ACC112 (cell line): ENCODE data around the gene ILKAP.

Source experiments
- H2AFZ ChIP-seq: fragments of 200-600 bp; sonication (generic); one replicate; pipeline ENCODE4 v1.6.0; 2017; ENCODE audit warnings: antibody characterized with exemption, low read length; ENCODE audit not compliant: unreplicated experiment
- H3K27ac ChIP-seq: fragments of 200-600 bp; sonication (generic); 2 replicates; pipeline ENCODE4 v1.5.1; 2014; ENCODE audit warnings: low read depth, mild to moderate bottlenecking, antibody characterized with exemption, low read length, moderate library complexity
- H3K27me3 ChIP-seq: fragments of 200-600 bp; sonication (generic); 2 replicates; pipeline ENCODE4 v1.6.1; 2014; ENCODE audit warnings: mild to moderate bottlenecking, antibody characterized with exemption, low read length, moderate library complexity, mixed read lengths; ENCODE audit not compliant: insufficient read depth
- H3K36me3 ChIP-seq: fragments of 200-600 bp; sonication (generic); 2 replicates; pipeline ENCODE4 v1.6.1; 2016; ENCODE audit warnings: mild to moderate bottlenecking, antibody characterized with exemption, low read length, moderate library complexity, mixed read lengths; ENCODE audit not compliant: insufficient read depth
- H3K4me1 ChIP-seq: fragments of 200-600 bp; sonication (generic); one replicate; pipeline ENCODE4 v1.6.1; 2016; ENCODE audit warnings: low read length, mixed read lengths; ENCODE audit not compliant: insufficient read depth, unreplicated experiment, control insufficient read depth
- H3K4me3 ChIP-seq: fragments of 200-600 bp; sonication (generic); 2 replicates; pipeline ENCODE4 v1.5.1; 2014; ENCODE audit warnings: mild to moderate bottlenecking, low read depth, low read length
- H3K79me2 ChIP-seq: fragments of 200-600 bp; sonication (generic); one replicate; pipeline ENCODE4 v1.6.0; 2016; ENCODE audit warnings: low read length; ENCODE audit not compliant: control insufficient read depth, unreplicated experiment, insufficient read depth

Gene ILKAP

DNA sequence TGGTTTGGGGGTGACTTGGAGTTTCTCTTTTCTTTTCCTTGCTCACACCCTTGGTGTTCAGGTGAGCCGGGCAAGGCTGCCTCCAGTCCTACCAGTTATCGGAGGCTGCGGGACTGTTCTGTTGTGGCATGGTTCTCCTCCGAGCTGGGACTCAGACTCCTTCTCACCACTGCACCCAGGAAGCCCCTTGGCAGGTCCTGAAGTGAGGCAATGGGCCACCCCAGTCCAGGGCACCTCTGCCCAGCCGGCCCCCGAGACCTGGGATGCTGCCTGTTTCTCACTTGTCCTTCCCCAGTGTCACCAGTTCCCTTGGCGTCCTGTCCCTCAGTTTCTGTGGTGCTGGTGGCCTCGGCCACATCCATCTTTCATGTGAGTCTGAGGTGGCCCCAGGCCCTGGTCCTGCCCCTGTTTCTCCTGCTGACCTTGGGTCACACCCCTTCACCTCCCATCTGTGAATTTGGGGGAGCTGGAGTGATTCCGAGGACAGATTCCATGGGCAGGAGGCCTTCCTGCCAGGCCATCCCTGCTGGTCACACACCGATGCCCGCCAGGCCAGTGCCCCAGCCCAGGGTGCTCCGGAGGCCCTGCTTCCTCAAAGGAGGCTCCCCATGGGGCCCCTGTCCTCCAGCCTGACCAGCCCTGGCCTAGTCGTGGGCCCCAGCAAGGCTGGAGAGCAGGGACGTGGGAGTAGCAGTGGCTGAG, 71.6 kb downstream of the ILKAP start:
- Histone ChIP-seq H3K36me3 (no peaks in the 10 kb centered on the region), H3K27ac (no peak overlapping the region), H3K79me2 (no peaks in the 10 kb centered on the region), H2AFZ (no peak overlapping the region), H3K4me1 (peaks cover 2% of the 10 kb centered on the region), H3K4me3 (no peak overlapping the region), H3K27me3 (no peaks in the 10 kb centered on the region)

DNA sequence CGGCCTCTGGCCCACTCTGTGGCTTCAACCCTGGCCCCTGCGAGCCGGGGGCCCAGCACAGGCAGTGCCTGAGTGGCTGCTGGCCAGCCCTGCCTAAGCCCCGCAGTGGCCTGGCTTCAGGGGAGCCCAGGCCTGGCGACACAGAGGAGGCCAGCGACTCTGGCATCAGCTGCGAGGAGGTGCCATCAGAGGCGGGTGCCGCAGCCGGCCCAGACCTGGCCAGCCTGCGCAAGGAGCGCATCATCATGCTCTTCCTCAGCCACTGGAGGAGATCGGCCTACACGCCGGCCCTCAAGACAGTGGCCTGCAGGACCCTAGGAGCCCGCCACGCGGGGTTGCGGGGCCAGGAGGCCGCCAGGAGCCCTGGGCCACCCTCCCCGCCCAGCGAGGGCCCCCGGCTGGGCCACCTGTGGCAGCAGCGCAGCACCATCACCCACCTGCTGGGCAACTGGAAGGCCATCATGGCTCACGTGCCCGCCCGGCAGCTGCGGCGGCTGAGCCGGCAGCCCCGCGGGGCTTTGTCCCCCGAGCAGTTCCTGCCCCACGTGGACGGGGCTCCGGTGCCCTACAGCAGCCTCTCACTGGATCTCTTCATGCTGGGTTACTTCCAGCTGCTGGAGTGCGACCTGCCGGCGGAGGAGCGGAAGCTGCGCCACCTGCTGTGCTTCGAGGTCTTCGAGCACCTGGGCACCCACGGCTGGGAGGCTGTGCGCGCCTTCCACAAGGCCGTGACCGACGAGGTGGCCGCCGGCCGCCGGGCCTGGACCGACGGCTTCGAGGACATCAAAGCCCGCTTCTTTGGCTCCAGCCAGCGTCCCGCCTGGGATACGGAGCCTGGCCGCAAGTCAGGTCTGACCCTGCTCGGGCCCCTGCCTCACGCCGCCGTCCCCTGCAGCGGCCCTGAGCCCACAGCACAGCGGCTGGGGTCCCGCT, 72.5 kb downstream of the ILKAP start:
- H3K4me1 ChIP-seq = peaks cover 2% of the 10 kb centered on the region
- H3K27me3 ChIP-seq = no peaks in the 10 kb centered on the region
- no peaks in the 10 kb centered on the region for H3K79me2 ChIP-seq
- no peak overlapping the region for H2AFZ ChIP-seq
- no peak overlapping the region for H3K4me3 ChIP-seq
- H3K36me3 ChIP-seq = no peaks in the 10 kb centered on the region
- no peak overlapping the region for H3K27ac ChIP-seq

DNA sequence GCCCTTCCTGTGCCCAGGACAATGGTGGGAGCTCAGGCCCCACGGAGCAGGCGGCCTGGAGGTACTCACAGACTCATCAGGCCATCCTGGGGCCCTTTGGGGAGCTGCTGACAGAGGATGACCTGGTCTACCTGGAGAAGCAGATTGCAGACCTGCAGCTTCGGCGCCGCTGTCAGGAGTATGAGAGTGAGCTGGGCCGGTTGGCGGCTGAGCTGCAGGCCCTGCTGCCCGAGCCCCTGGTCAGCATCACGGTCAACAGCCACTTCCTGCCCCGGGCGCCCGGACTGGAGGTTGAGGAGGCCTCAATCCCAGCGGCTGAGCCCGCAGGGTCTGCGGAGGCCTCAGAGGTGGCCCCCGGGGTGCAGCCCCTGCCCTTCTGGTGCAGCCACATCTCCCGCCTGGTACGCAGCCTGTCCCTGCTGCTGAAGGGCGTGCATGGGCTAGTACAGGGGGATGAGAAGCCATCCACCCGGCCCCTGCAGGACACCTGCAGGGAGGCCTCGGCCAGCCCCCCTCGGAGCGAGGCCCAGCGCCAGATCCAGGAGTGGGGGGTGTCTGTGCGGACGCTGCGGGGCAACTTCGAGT, 73.3 kb downstream of the ILKAP start:
- H3K36me3 ChIP-seq = no peaks in the 10 kb centered on the region
- H3K4me3 ChIP-seq = no peak overlapping the region
- H3K27me3 ChIP-seq = no peaks in the 10 kb centered on the region
- H3K27ac ChIP-seq = no peak overlapping the region
- peaks cover 2% of the 10 kb centered on the region for H3K4me1 ChIP-seq
- H2AFZ ChIP-seq = no peak overlapping the region
- H3K79me2 ChIP-seq = no peaks in the 10 kb centered on the region

DNA sequence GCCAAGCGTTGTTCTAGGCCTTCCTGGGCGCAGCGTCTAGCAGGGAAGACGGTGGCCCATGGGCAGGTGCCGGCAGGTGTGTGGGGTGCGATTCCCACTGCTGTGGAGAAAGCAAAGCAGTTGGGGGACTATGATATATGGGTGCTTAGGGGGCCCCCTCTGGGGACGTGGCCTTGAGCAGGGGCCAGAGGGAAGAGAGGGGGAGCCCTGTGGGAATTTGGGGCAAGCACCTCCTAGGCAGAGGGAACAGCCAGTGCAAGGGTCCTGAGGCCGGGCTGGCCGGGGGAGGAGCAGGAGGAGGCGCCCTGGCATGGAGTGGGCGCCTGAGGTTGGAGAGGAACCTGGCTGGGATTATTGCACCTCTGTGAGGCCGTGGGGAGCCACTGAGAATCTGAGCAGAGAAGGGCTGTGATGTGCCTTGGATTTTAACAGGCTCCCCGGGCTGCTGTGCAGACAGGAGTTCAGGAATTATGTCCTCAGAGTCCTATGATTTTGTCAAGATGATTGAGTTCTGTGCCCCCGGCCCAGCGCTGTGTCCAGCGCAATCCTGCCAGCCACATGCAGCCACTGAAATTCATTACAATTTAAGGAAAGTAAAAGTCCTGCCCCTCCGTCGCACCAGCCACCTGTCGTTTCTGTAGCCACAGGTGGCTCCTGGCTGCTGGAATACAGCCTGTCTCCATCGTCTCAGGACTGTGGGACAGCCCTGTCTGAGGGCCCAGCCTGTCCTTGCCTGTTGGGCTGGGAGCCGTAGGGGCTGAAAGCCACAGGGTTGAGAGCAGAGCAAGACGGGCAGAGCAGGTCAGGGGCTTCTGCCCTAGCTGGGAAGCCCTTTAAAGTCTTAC, 74.1 kb downstream of the ILKAP start:
- Histone ChIP-seq H3K4me1 (peaks cover 2% of the 10 kb centered on the region), H2AFZ (no peak overlapping the region), H3K4me3 (no peak overlapping the region), H3K36me3 (no peaks in the 10 kb centered on the region), H3K79me2 (no peaks in the 10 kb centered on the region), H3K27ac (no peak overlapping the region), H3K27me3 (no peaks in the 10 kb centered on the region)

GRCh38 chr2:238128534-238129001, 74.9 kb downstream of the ILKAP start:
- H3K79me2 ChIP-seq = no peaks in the 10 kb centered on the region
- H3K36me3 ChIP-seq = no peaks in the 10 kb centered on the region
- H3K4me3 ChIP-seq = no peak overlapping the region
- peaks cover 2% of the 10 kb centered on the region for H3K4me1 ChIP-seq
- no peaks in the 10 kb centered on the region for H3K27me3 ChIP-seq
- no peak overlapping the region for H3K27ac ChIP-seq
- no peak overlapping the region for H2AFZ ChIP-seq

- no peak overlapping the region for H2AFZ ChIP-seq
- no peaks in the 10 kb centered on the region for H3K27me3 ChIP-seq
- no peak overlapping the region for H3K27ac ChIP-seq
- H3K79me2 ChIP-seq = no peaks in the 10 kb centered on the region
- H3K4me1 ChIP-seq = peaks cover 2% of the 10 kb centered on the region
- H3K4me3 ChIP-seq = no peak overlapping the region
- no peaks in the 10 kb centered on the region for H3K36me3 ChIP-seq
Observed at GRCh38 chr2:238128061-238128440, 75.4 kb downstream of the ILKAP start.

DNA sequence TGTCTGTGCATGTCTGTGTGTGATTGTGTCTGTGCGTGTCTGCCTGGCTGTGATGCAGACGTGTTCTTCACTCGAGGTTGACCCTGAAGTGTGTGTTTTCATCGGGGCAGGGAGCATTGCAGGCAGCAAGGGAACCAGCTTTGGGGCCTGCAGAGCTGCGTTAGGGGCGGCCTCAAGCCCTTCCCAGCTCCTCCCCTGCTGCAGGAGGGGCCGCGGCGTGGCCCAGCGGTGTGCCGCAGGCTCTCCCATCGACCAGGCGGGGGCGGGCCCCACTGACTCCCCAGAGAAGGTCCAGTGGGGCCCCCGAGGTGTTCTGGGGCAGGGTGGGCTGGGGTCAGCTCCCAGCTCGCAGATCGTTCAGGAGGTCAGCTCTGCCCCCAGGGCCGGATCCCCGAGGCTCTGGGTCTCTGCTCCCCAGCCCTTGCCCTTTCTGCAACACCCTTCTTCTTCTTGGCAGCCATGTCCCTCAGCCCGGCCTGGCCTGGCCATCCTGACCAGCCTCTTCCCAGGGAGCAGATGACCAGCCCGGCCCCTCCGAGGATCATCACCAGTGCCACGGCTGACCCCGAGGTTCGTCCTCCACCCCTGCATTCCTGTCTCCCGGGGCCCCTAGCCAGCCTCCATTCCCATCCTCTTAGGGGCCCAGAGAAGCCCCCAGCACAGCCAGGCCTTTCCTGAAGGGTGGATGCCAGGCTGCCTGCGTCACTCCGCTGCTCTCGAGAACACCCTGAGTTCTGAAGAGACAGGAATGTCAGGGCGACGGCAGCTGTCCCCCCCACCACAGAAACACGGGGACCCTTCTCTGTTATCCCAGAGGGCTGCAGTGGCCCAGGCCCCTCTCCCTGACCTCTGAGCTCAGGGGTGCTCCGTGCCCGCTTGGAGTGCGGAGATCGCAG, 76.1 kb downstream of the ILKAP start:
- Histone ChIP-seq H3K27ac (no peak overlapping the region), H3K4me3 (peak overlapping the region; percentile 53)

DNA sequence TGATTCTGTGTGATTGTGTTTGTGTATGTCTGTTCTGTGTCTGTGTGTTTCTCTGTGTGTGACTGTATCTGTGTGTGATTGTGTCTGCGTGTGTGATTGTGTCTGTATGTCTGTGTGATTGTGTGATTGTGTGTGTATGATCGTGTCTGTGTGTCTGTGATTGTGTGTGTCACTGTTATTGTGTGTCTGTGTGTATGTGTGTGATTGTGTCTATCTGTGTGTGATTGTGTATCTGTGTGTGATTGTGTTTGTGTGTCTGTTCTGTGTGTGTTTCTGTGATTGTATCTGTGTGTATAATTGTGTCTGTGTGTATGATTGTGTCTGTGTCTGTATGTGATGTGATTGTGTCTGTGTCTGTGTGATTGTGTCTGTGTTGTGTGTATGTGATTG, 76.7 kb downstream of the ILKAP start:
- Histone ChIP-seq H3K27ac (no peak overlapping the region), H2AFZ (no peak overlapping the region), H3K27me3 (no peaks in the 10 kb centered on the region), H3K4me1 (peaks cover 2% of the 10 kb centered on the region), H3K79me2 (no peaks in the 10 kb centered on the region), H3K4me3 (0 out of 2 replicates have a peak overlapping the region, but pooled peaks have one; percentile 53), H3K36me3 (no peaks in the 10 kb centered on the region)

More for the DNA sequence above, 76.1 kb downstream of the ILKAP start:
- Histone ChIP-seq H3K4me1 (peaks cover 2% of the 10 kb centered on the region), H2AFZ (no peak overlapping the region), H3K27me3 (no peaks in the 10 kb centered on the region), H3K79me2 (no peaks in the 10 kb centered on the region), H3K36me3 (no peaks in the 10 kb centered on the region)

GRCh38 chr2:238126338-238126737, 77.2 kb downstream of the ILKAP start:
- no peaks in the 10 kb centered on the region for H3K27me3 ChIP-seq
- H3K4me3 ChIP-seq = no peak overlapping the region
- no peaks in the 10 kb centered on the region for H3K36me3 ChIP-seq
- H3K4me1 ChIP-seq = peaks cover 2% of the 10 kb centered on the region
- H2AFZ ChIP-seq = no peak overlapping the region
- H3K27ac ChIP-seq = no peak overlapping the region
- no peaks in the 10 kb centered on the region for H3K79me2 ChIP-seq
